Panc1 (cell line): ENCODE data around the gene PSEN2.

Experiments
- CTCF ChIP-seq: fragments of 450-650 bp; IDR thresholded peaks from 2 replicates; pipeline ENCODE4 v1.5.1; 2017; ENCODE audit warnings: mild to moderate bottlenecking
- POLR2AphosphoS5 ChIP-seq: IDR thresholded peaks from 2 replicates; pipeline ENCODE4 v1.6.1; 2012; ENCODE audit warnings: mild to moderate bottlenecking, low read depth, low read length, moderate library complexity
- SIN3A ChIP-seq: IDR thresholded peaks from 2 replicates; pipeline ENCODE4 v1.6.1; 2012; ENCODE audit warnings: low read depth, mild to moderate bottlenecking, low read length, moderate library complexity, borderline replicate concordance; ENCODE audit not compliant: insufficient read depth
- TCF7L2 ChIP-seq: IDR thresholded peaks from 2 replicates; pipeline ENCODE4 v1.6.1; 2011; ENCODE audit warnings: mild to moderate bottlenecking, low read depth, low read length, inconsistent platforms

GRCh38 chr1:226831953-226832352, 38.5 kb upstream of the PSEN2 start:
- no peak for TF ChIP-seq CTCF
- TF ChIP-seq TCF7L2, result no peak
- no peak for TF ChIP-seq POLR2AphosphoS5
- TF ChIP-seq SIN3A, result no peak
